ENCODE measurements around the gene SALL1. TPM values are rescaled to one million over a fixed set of nuclear protein-coding genes. Genes with fewer than 3 reads are reported as not detected.

SALL1 gene
- total and polyA plus RNA-seq, 9 of the 15 experiments (the other 6 are each of a cell fraction or from before 2014, with no cell fraction given) = not detected

GRCh38 chr16:51181503-51181811, 30.4 kb upstream of the SALL1 start:
- H3K27ac ChIP-seq (ENCODE audit: extremely low read depth, low read depth, low read length) = no peak overlapping the region
- POLR2A ChIA-PET = interaction anchor here (0.5 kb wide), 1 partner anchor 721 kb away, joined by 3 read pairs; no protein-coding TSS in a partner anchor
- no peak for DNase-seq (ENCODE audit: extremely low read depth in 1 of 4, low spot score in 3 of 4)
- no peak overlapping the region for H3K9ac ChIP-seq (ENCODE audit: insufficient read depth in 1 of 2, low read depth in 2 of 2, low read length in 2 of 2)
- H3K9me1 ChIP-seq (ENCODE audit: control insufficient read depth, insufficient read depth, low read length) = no peaks in the 10 kb centered on the region
- no peaks in the 10 kb centered on the region for H3K79me2 ChIP-seq (ENCODE audit: control insufficient read depth, insufficient read depth, low read length)
- no peaks in the 10 kb centered on the region for H4K20me1 ChIP-seq (replicated peaks; ENCODE audit: control insufficient read depth, insufficient read depth, low read length)
- WGBS (ENCODE audit: insufficient coverage, low coverage, missing lambda C conversion rate) = 0% methylated on average over 4 of the region's 4 CpGs
- no peaks in the 10 kb centered on the region for H3K36me3 ChIP-seq (ENCODE audit: control insufficient read depth, insufficient read depth, low read length)
- TF ChIP-seq KLF16 (IDR thresholded peaks at IDR 0.05) = no peak
- TF ChIP-seq XRCC3 (IDR thresholded peaks at IDR 0.05) = no peak
- TF ChIP-seq RNF2 (IDR thresholded peaks at IDR 0.05) = no peak
- no peak for TF ChIP-seq CREB5 (CRISPR knock-in tag; IDR thresholded peaks at IDR 0.05)
- no peak for TF ChIP-seq SNRNP70 (optimal IDR thresholded peaks at IDR 0.05; ENCODE audit: low read depth, low read length)
- TF ChIP-seq ZNF24 (IDR thresholded peaks at IDR 0.05) = no peak
- TF ChIP-seq GMEB1 (CRISPR knock-in tag; IDR thresholded peaks at IDR 0.05) = no peak
- no peak for TF ChIP-seq U2AF2 (optimal IDR thresholded peaks at IDR 0.05; ENCODE audit: low read depth, low read length)
- no peak for TF ChIP-seq HMG20B (CRISPR knock-in tag; IDR thresholded peaks at IDR 0.05)
- TF ChIP-seq PCBP2 (IDR thresholded peaks at IDR 0.05; ENCODE audit: low read depth, low read length, poor library complexity, severe bottlenecking) = no peak
- TF ChIP-seq CTCF (IDR thresholded peaks at IDR 0.05 in 2 of 3, conservative IDR thresholded peaks at IDR 0.05 in 1 of 3; ENCODE audit: insufficient read depth in 2 of 3, low read depth in 1 of 3, low read length in 3 of 3) = no peak
- no peak for TF ChIP-seq NONO (IDR thresholded peaks at IDR 0.05; ENCODE audit: low read depth in 2 of 2, low read length in 1 of 2)
- no peak for TF ChIP-seq ZNF121 (CRISPR knock-in tag; conservative IDR thresholded peaks at IDR 0.05)
- no peak for TF ChIP-seq MYNN (IDR thresholded peaks at IDR 0.05)
- no peak for TF ChIP-seq MYNN (CRISPR knock-in tag; IDR thresholded peaks at IDR 0.05)
- no peaks in the 10 kb centered on the region for H3K9me3 ChIP-seq (replicated peaks; ENCODE audit: control insufficient read depth, insufficient read depth, low read depth, low read length)
- no peak overlapping the region for H2AFZ ChIP-seq (ENCODE audit: low read depth, low read length)
- no peaks in the 10 kb centered on the region for H3K4me1 ChIP-seq (replicated peaks in 1 of 2; ENCODE audit: control insufficient read depth in 2 of 2, insufficient read depth in 2 of 2, low read length in 2 of 2)
- H3K4me3 ChIP-seq = no peak overlapping the region
- H3K27me3 ChIP-seq (ENCODE audit: control insufficient read depth in 2 of 2, insufficient read depth in 2 of 2, low read length in 2 of 2) = no peaks in the 10 kb centered on the region
- CTCF ChIA-PET (ENCODE audit: low intra/inter-chr PET ratio) = no interaction called here
- in situ Hi-C loops (cut with MboI) (no loop called here), intact Hi-C loops (cut with micrococcal nuclease) (no loop called here)
- H3K4me2 ChIP-seq (ENCODE audit: insufficient read depth, low read length) = no peak overlapping the region
- no TSS peak for BruUV-seq (replicated peaks)
- no peak for ATAC-seq
- no peak for FAIRE-seq

Measured in K562 (cell line).